GM23338 (cell line): ENCODE measurements around the gene BMP3. TPM values are rescaled to one million over a fixed set of nuclear protein-coding genes. Genes with fewer than 3 reads are reported as not detected.

Source experiments
- ATAC-seq: fragments of 200-7000 bp; cut with Tn5 transposase; 3 replicates; pipeline ENCODE4 v1.9.1; 2020
- DNase-seq: peaks from one replicate; pipeline ENCODE4 v3.0.0-alpha.2; 2015; ENCODE audit warnings: low spot score
- H2AFZ ChIP-seq: fragments of 200-600 bp; sonication (generic); 2 replicates; pipeline ENCODE4 v1.8.0; 2016; ENCODE audit warnings: antibody characterized with exemption, mild to moderate bottlenecking, moderate library complexity
- H3F3A ChIP-seq: fragments of 200-600 bp; sonication (generic); replicated peaks from 2 replicates; pipeline ENCODE4 v1.8.0; 2017; ENCODE audit warnings: antibody characterized with exemption, mixed run types, low read depth
- H3K27ac ChIP-seq: fragments of 200-600 bp; sonication (generic); 2 replicates; pipeline ENCODE4 v1.6.1; 2016; ENCODE audit warnings: low read depth
- H3K27me3 ChIP-seq: fragments of 200-600 bp; sonication (generic); 2 replicates; pipeline ENCODE4 v1.8.0; 2016; ENCODE audit warnings: mild to moderate bottlenecking, mixed run types, moderate library complexity; ENCODE audit not compliant: insufficient read depth
- H3K36me3 ChIP-seq: fragments of 200-600 bp; sonication (generic); 2 replicates; pipeline ENCODE4 v1.8.0; 2016; ENCODE audit warnings: mild to moderate bottlenecking; ENCODE audit not compliant: insufficient read depth
- H3K4me1 ChIP-seq: fragments of 200-600 bp; sonication (generic); 2 replicates; pipeline ENCODE4 v1.8.0; 2016; ENCODE audit warnings: mild to moderate bottlenecking, moderate library complexity; ENCODE audit not compliant: insufficient read depth
- H3K4me2 ChIP-seq: fragments of 200-600 bp; sonication (generic); 2 replicates; pipeline ENCODE4 v1.7.1; 2017; ENCODE audit warnings: mixed run types
- H3K4me3 ChIP-seq: fragments of 200-600 bp; sonication (generic); 2 replicates; pipeline ENCODE4 v1.6.1; 2016; ENCODE audit warnings: mixed run types
- H3K79me2 ChIP-seq: fragments of 200-600 bp; sonication (generic); replicated peaks from 2 replicates; pipeline ENCODE4 v1.8.0; 2017; ENCODE audit warnings: mild to moderate bottlenecking; ENCODE audit not compliant: insufficient read depth
- H3K9me2 ChIP-seq: fragments of 200-600 bp; sonication (generic); 2 replicates; pipeline ENCODE4 v1.8.0; 2017; ENCODE audit not compliant: insufficient read depth
- H4K20me1 ChIP-seq: fragments of 200-600 bp; sonication (generic); replicated peaks from 2 replicates; pipeline ENCODE4 v1.8.0; 2017; ENCODE audit warnings: mild to moderate bottlenecking; ENCODE audit not compliant: insufficient read depth
- H3K27ac Mint-ChIP-seq: 2 replicates; pipeline ENCODE4 v1.8.0; 2020; ENCODE audit warnings: inconsistent platforms, mild to moderate bottlenecking, moderate library complexity, mixed read lengths
- H3K27me3 Mint-ChIP-seq: 3 replicates; pipeline ENCODE4 v1.8.0; 2022; ENCODE audit warnings: low read depth, mild to moderate bottlenecking, moderate library complexity, mixed read lengths, inconsistent platforms; ENCODE audit not compliant: insufficient read depth, poor library complexity
- H3K36me3 Mint-ChIP-seq: 3 replicates; pipeline ENCODE4 v1.8.0; 2021; ENCODE audit warnings: low read depth, mild to moderate bottlenecking, inconsistent platforms, moderate library complexity, mixed read lengths
- H3K4me1 Mint-ChIP-seq: 3 replicates; pipeline ENCODE4 v1.8.0; 2020; ENCODE audit warnings: mild to moderate bottlenecking, inconsistent platforms, mixed read lengths
- H3K4me3 Mint-ChIP-seq: 3 replicates; pipeline ENCODE4 v1.8.0; 2021; ENCODE audit warnings: moderate library complexity, mild to moderate bottlenecking, inconsistent platforms, mixed read lengths
- H3K9me3 Mint-ChIP-seq: 3 replicates; pipeline ENCODE4 v1.8.0; 2020; ENCODE audit warnings: moderate library complexity, mild to moderate bottlenecking, inconsistent platforms, mixed read lengths
- CTCF ChIP-seq, 2 experiments: fragments of 200-600 bp in 1 of 2; sonication (generic) in 1 of 2; conservative IDR thresholded peaks; 2 replicates each; pipeline versions ENCODE4 v1.5.1 to v1.6.1; 2016 to 2017; ENCODE audit warnings: antibody characterized with exemption in 2 of 2, low read depth in 2 of 2, mild to moderate bottlenecking in 2 of 2, moderate library complexity in 1 of 2
- EZH2 ChIP-seq: fragments of 200-600 bp; sonication (generic); IDR thresholded peaks from one replicate; pipeline ENCODE4 v1.8.0; 2017; ENCODE audit warnings: antibody characterized with exemption, mild to moderate bottlenecking, low read depth; ENCODE audit not compliant: unreplicated experiment
- JUNB ChIP-seq: IDR thresholded peaks from one replicate; pipeline ENCODE4 v1.6.1; 2016; ENCODE audit warnings: antibody characterized with exemption; ENCODE audit not compliant: unreplicated experiment
- NANOG ChIP-seq: IDR thresholded peaks from 2 replicates; pipeline ENCODE4 v1.6.1; 2016; ENCODE audit warnings: antibody characterized with exemption, borderline replicate concordance
- STAT1 ChIP-seq: IDR thresholded peaks from one replicate; pipeline ENCODE4 v1.6.1; 2016; ENCODE audit warnings: antibody characterized with exemption; ENCODE audit not compliant: unreplicated experiment
- ZNF462 ChIP-seq: fragments of 250-450 bp; sonication (Bioruptor Pico); IDR thresholded peaks from 2 replicates; pipeline ENCODE4 v1.5.0; 2020; ENCODE audit warnings: mild to moderate bottlenecking, moderate library complexity
- polyA plus RNA-seq: library from polyadenylated mRNA; unstranded; fragments of >200 nt; fragmentation: Nextera tagmentation; extraction: Ambion mirVana; gene quantifications from 2 replicates; pipeline ENCODE4 v1.2.1, GENCODE V29; 2016
- total RNA-seq: library from RNA; depleted of rRNA; stranded (reverse); fragments of >200 nt; shearing (Covaris generic); gene quantifications from 2 replicates; pipeline ENCODE4 v1.2.3, GENCODE V29; 2014

Gene BMP3
- total and polyA plus RNA-seq, 2 experiments from 2014 or later = 0.10 TPM; not detected in 1

- TF ChIP-seq ZNF462 (CRISPR knock-in tag) (no peak), NANOG (no peak), JUNB (no peak), EZH2 (no peak), CTCF (conservative IDR thresholded peaks at IDR 0.05; ENCODE audit: low read depth in 2 of 2) (no peak), STAT1 (no peak)
Observed at GRCh38 chr4:81021142-81021944, 9.2 kb upstream of the BMP3 start (continued).

- H3K36me3 Mint-ChIP-seq = peaks cover 4% of the 10 kb centered on the region; the same call in 1 of the 3 replicates
- H3K27ac ChIP-seq = no peak overlapping the region
- no peak overlapping the region for H3K4me3 ChIP-seq
- DNase-seq = no peak
- H3K4me3 Mint-ChIP-seq = no peak overlapping the region
- no peaks in the 10 kb centered on the region for H3K4me1 ChIP-seq
- H3K4me1 Mint-ChIP-seq = peaks cover 7% of the 10 kb centered on the region
- H3K27ac Mint-ChIP-seq = no peak overlapping the region
- H3K27me3 ChIP-seq = 0 out of 2 replicates have a peak, but pooled peaks cover under 1% of the 10 kb centered on the region
- no peak for ATAC-seq
- H3K36me3 ChIP-seq = no peaks in the 10 kb centered on the region
- peak overlapping the region; percentile 47; the same call in 1 of the 2 replicates for H2AFZ ChIP-seq
- 0 out of 2 replicates have a peak, but pooled peaks cover 3% of the 10 kb centered on the region for H3K9me2 ChIP-seq
- H3F3A ChIP-seq = no peaks in the 10 kb centered on the region
- H4K20me1 ChIP-seq = no peaks in the 10 kb centered on the region
- no peaks in the 10 kb centered on the region for H3K27me3 Mint-ChIP-seq
- peaks cover 4% of the 10 kb centered on the region for H3K9me3 Mint-ChIP-seq
- H3K4me2 ChIP-seq = no peak overlapping the region
- H3K79me2 ChIP-seq = no peaks in the 10 kb centered on the region
- no peak for TF ChIP-seq NANOG
- TF ChIP-seq STAT1 = no peak
- no peak for TF ChIP-seq JUNB
- TF ChIP-seq ZNF462 (CRISPR knock-in tag) = no peak
Observed at GRCh38 chr4:81021981-81022380, 8.5 kb upstream of the BMP3 start.
